ENCODE data around the gene HES3.

DNA sequence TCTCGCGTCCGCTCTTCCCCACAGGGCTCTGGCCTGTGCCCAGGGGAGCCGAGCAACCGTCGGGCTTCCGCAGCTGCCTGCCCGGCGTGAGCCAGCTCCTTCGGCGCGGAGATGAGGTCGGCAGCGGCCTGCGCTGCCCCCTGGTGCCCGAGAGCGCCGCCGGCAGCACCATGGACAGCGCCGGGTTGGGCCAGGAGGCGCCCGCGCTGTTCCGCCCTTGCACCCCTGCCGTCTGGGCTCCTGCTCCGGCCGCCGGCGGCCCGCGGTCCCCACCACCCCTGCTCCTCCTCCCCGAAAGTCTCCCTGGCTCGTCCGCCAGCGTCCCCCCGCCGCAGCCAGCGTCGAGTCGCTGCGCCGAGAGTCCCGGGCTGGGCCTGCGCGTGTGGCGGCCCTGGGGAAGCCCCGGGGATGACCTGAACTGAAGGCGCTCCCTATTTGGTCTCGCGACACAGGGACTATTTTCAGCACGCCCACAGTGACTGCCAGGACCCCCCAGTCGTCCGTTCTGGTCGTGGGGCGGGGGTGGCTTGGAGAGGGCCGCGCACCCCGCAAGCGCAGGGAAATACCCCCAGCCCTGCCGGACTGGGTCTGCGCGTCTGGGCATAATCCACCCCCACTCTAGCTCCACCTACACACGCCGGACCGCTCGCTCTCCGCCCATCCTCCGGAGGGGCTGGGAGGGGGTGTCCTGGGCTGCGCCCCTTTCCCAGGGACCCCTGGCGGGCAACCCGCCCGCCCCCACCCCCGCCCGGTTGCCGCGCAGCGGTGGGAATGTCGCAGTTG lies 1.3 kb downstream of the HES3 start:
- TF ChIP-seq POLR2AphosphoS5 (IDR thresholded peaks at IDR 0.05; ENCODE audit: borderline replicate concordance, low read depth, low read length), result no peak
- no peak for TF ChIP-seq FOXP2 (optimal IDR thresholded peaks at IDR 0.05; ENCODE audit: control extremely low read depth, extremely low read length, insufficient read depth)
- TF ChIP-seq EZH2 (IDR thresholded peaks at IDR 0.05), result no peak
